GM21381 (cell line): Measurements from ENCODE around the gene GNG8.
"Not testable (repeated sequence)": the region's sequence is repeated elsewhere in the genome, so short reads cannot be mapped to it uniquely, and the experiment has no call there.

Source experiments
- ATAC-seq: cut with Tn5 transposase; IDR thresholded peaks from one replicate; pipeline ENCODE4 v1.9.1; 2021; ENCODE audit warnings: mild to moderate bottlenecking, moderate library complexity; ENCODE audit not compliant: unreplicated experiment

GNG8 gene

GRCh38 chr19:46648060-46648960 is 12.3 kb upstream of the GNG8 start:
- no peak for ATAC-seq

DNA sequence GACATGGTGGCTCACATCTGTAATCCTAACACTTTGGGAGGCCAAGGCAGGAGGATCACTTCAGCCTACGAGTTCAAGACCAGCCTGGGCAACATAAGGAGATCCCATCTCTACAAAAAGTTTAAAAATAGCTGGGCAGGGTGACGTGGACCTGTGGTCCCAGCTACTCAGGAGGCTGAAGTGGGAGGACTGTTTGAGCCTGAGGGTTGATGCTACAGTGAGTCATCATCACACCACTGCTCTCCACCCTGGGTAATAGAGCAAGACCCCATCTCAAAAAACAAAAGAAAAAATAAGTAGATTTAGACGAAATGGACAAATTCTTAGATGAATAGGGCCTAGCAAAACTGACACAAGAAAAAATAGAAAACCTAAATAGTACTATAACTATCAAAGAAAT is 10.4 kb upstream of the GNG8 start:
- ATAC-seq, result no peak

GRCh38 chr19:46644720-46645119 is 8.7 kb upstream of the GNG8 start:
- no peak for ATAC-seq

- ATAC-seq, result no peak
Observed at GRCh38 chr19:46640656-46641055, 4.7 kb upstream of the GNG8 start.

- ATAC-seq, result no peak
Observed at GRCh38 chr19:46639358-46640182, 3.6 kb upstream of the GNG8 start.

DNA sequence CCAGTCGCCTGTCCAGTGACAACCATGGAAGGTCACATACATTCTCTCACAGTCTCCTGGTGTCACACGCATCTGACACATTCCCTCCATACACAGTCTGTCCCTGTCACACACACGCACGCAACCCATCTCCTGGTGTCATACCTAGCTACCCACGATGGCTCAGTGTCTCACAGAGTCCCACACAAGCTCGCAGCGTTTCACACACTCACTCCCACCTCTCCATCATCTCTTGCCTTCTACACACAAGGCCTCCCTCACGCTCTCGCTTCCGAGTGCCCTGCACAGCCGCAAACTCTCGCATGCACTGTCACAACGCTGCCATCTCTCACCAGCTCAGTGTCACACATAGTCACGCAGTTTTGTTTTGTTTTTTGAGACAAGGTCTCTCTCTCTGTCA is 1.2 kb upstream of the GNG8 start:
- no peak for ATAC-seq

- ATAC-seq, result no peak
Observed at GRCh38 chr19:46634656-46635218, 1.3 kb downstream of the GNG8 start.

DNA sequence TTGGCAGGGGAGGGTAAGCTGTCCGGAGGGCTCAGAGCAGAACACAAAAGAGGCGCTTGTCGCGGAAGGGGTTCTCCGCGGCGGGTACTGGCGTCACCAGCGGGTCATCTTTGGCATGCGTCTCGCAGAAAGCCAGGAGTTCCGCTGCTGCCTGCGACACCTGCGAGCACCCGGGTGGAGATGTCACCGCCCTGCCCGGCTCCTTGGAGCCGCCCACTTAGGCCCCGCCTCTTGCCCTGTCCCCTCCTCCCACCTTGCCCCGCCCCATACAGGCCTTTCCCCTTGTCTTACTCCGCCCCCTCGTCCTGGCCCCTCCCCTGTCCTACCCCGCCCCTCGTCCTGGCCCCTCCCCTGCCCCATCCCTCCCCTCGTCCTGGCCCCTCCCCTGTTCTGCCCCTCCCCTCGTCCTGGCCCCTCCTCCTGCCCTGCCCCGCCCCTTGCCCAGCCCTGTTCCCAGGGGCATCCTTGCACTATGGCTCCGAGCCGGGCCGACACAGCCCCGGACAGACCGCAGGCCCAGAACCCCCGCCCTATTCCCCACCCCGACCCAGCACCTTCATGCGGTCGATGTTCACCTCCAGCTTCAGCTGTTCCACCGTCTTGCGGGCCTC is 1.9 kb downstream of the GNG8 start:
- peak; percentile 46 for ATAC-seq

DNA sequence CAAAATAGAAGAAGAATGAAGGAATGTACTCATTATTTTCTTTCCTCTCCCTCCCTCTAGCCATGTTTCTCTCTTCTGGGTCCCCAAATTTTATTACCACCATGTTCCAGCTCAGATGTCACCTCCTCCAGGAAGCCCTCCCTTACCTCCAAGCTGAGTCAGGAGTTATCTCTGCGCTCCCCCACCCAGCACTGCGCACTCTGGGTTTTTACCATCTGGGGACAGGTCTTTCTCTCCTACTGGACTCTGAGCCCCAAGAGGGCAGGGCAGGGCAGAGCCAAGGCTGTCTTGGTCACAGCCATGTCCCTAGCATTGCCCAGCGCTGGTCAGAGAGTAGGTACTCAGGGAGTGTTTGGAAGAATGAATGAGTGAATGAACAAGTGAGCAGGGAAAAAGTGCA is 2.9 kb downstream of the GNG8 start:
- ATAC-seq, result no peak

- ATAC-seq, result no peak
Observed at GRCh38 chr19:46631481-46631880, 4.5 kb downstream of the GNG8 start.

- ATAC-seq, result no peak
Observed at GRCh38 chr19:46630586-46631205, 5.3 kb downstream of the GNG8 start.

- no peak for ATAC-seq
Observed at GRCh38 chr19:46629546-46630025, 6.4 kb downstream of the GNG8 start.

DNA sequence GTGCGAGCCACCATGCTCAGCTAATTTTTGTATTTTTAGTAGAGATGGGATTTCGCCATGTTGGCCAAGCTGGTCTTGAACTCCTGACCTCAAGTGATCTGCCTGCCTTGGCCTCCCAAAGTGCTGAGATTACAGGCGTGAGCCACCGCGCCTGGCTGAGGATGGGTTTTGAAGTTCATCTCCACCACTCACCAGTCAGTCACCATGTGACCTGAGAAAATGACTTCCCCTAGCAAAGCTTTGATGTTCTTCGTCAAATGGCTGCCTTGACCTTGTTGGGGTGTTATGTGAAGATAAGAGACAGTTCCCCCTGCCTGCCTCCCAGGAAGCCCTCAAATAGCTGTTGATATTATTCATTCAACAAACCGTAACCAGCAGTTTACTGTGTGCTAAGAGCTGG is 7.0 kb downstream of the GNG8 start:
- ATAC-seq, result not testable (repeated sequence)

- no peak for ATAC-seq
Observed at GRCh38 chr19:46626446-46626845, 9.6 kb downstream of the GNG8 start.

DNA sequence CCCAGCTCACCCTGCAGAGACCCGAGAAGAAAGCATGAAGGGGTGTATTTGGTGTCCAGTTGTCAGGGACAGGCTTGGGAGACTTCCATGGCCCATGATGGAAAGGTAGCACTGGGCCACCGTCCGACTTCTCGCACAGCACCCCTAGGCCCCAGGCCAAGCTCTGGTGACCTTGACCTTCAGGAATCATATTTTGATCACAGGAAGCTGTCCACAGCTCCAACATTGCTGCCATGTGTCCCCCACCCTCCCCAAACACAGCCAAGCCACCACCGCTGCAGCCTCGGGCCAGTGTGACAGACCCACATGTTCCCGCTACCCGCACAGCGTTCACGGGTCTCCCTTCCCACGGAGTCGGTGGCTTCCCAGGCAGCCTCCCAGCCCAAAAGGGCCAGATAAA is 10.3 kb downstream of the GNG8 start:
- ATAC-seq, result no peak

DNA sequence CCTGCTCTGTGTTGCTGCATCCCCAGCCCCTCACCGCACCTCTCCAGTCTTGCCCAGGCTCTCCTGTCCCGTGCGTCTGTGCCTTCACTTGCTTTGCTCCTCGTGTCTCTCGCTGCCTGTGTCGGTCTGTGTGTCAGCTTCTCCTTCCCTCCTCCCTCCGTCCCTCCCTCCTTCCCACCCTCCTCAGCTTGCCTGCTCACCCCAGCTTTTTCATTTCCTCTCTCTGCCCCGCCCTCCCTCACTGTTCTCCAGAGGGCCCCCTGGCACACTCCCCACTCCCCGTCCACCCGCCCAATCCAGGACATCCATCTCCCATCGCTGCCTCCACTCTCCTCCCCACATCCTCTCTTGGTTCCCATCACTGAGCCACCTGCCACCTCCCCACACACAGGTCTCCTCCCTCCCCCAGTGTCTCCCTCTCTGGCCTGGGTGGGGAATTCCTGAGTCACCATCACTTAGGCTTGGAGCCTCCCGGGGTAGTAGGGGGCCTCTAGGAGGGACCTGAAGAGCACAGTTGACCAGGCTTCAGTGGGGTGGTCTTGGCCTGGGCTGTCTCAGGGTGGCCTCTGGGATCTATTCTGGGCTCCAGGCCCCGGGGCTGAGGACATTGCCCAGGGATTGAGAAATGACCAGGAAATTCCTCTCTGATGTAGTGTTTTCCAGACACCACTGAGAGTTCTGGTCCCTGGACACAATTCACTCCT is 10.9 kb downstream of the GNG8 start, which contains the start of gene PTGIR:
Gene PTGIR, minus strand, starts transcription at position 132 of the 704 bp plus-strand sequence. CDS start 864 bp downstream, outside the sequence.
- no peak for ATAC-seq

DNA sequence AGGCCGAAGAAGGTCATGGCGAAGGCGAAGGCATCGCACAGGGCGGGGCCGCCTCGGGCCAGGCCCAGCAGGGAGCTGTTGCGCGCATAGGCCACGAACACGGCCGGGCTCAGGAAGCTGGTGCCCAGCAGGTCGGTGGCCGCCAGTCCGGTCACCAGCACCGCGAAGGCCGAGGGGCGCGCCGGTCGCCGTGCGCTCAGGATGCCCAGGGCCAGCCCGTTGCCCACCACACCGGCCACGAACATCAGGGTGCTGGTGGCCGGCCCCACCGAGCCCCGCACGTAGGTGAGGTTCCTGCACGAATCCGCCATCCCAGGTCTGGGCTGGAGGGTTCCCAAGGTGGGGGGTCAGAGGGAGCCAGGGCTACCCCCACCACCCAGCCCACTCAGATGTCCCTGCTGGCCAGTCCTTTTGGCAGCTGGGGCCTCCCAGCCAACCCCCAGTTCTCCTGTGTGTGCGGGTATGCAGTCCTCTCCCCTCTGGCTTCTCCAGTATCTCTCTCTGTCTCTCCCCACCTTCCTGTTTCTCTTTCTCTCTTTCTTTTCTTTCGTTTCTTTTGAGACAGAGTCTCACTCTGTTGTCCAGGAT is 12.0 kb downstream of the GNG8 start:
- ATAC-seq, result no peak

GRCh38 chr19:46622118-46622446 is 13.9 kb downstream of the GNG8 start:
- no peak for ATAC-seq
